Smooth muscle cell of the brain vasculature (primary cell): ENCODE results near the gene IBA57.

Source experiments
- DNase-seq: peaks from one replicate; pipeline ENCODE4 v3.0.0-alpha.2; 2012; ENCODE audit warnings: low read depth, low spot score

Gene IBA57

GRCh38 chr1:228165372-228166169 lies at the start of gene IBA57:
IBA57 (plus strand) TSS chr1:228165804; CDS start chr1:228165817, 13 bp downstream.
- peak; percentile 96 for DNase-seq

GRCh38 chr1:228117335-228117734 lies 48.3 kb upstream of the IBA57 start:
- no peak for DNase-seq

GRCh38 chr1:228118040-228118439 lies 47.6 kb upstream of the IBA57 start:
- no peak for DNase-seq

GRCh38 chr1:228120351-228120750 lies 45.3 kb upstream of the IBA57 start:
- no peak for DNase-seq

- DNase-seq, result no peak
Measured at GRCh38 chr1:228120857-228121489, 44.6 kb upstream of the IBA57 start.

- no peak for DNase-seq
Measured at GRCh38 chr1:228122921-228123441, 42.6 kb upstream of the IBA57 start.

- no peak for DNase-seq
Measured at GRCh38 chr1:228123505-228123904, 42.1 kb upstream of the IBA57 start.

- no peak for DNase-seq
Measured at GRCh38 chr1:228125185-228125584, 40.4 kb upstream of the IBA57 start.

- DNase-seq, result no peak
Measured at GRCh38 chr1:228131766-228132165, 33.8 kb upstream of the IBA57 start.

- no peak for DNase-seq
Measured at GRCh38 chr1:228134591-228134990, 31.0 kb upstream of the IBA57 start.

GRCh38 chr1:228136901-228137300 lies 28.7 kb upstream of the IBA57 start:
- no peak for DNase-seq

GRCh38 chr1:228139406-228139930 lies 26.1 kb upstream of the IBA57 start:
- DNase-seq, result no peak

- peak; percentile 94 for DNase-seq
Measured at GRCh38 chr1:228139931-228140723, 25.5 kb upstream of the IBA57 start, which contains the start of gene GUK1. GUK1 (plus strand) TSS chr1:228140279; CDS start chr1:228140303, 24 bp downstream.

- DNase-seq, result no peak
Measured at GRCh38 chr1:228140724-228141225, 24.8 kb upstream of the IBA57 start.

GRCh38 chr1:228141226-228142044 lies 24.2 kb upstream of the IBA57 start:
- DNase-seq, result no peak

GRCh38 chr1:228142155-228142691 lies 23.4 kb upstream of the IBA57 start:
- no peak for DNase-seq

GRCh38 chr1:228142701-228143136 lies 22.9 kb upstream of the IBA57 start:
- DNase-seq, result no peak

- no peak for DNase-seq
Measured at GRCh38 chr1:228143480-228144192, 22.0 kb upstream of the IBA57 start.

- DNase-seq, result no peak
Measured at GRCh38 chr1:228144193-228144992, 21.2 kb upstream of the IBA57 start.
